Loucy (cell line): ENCODE results near the gene DCAF4L1.

Experiments used
- CTCF ChIP-seq: fragments of 200-600 bp; sonication (generic); conservative IDR thresholded peaks from 2 replicates; pipeline ENCODE4 v1.5.1; 2014; ENCODE audit warnings: mild to moderate bottlenecking, antibody characterized with exemption, low read length
- EZH2phosphoT487 ChIP-seq: fragments of 200-600 bp; IDR thresholded peaks from 2 replicates; pipeline ENCODE4 v1.6.1; 2018; ENCODE audit warnings: antibody characterized with exemption, mild to moderate bottlenecking, moderate library complexity, borderline replicate concordance

GRCh38 chr4:41963105-41963504, 18.5 kb upstream of the DCAF4L1 start:
- TF ChIP-seq EZH2phosphoT487 (no peak), CTCF (peak; percentile 67)
